ENCODE data around the gene ZNF212. TPM values are rescaled to one million over a fixed set of nuclear protein-coding genes. Genes with fewer than 3 reads are reported as not detected.

ZNF212 gene
- total RNA-seq, 1 donor from 2014 or later: 6.1 TPM

- Histone ChIP-seq H3K4me3 (ENCODE audit: low read depth, low read length) (no peak overlapping the region), H3K27me3 (ENCODE audit: control insufficient read depth, insufficient read depth, low read length) (no peaks in the 10 kb centered on the region), H3K36me3 (ENCODE audit: control insufficient read depth, insufficient read depth, low read length) (peaks cover 6% of the 10 kb centered on the region)
- TF ChIP-seq CTCF (IDR thresholded peaks at IDR 0.05; ENCODE audit: insufficient read depth, low read length, severe bottlenecking): no peak
- FAIRE-seq: no peak
- DNase-seq (ENCODE audit: low read depth): no peak
Observed at GRCh38 chr7:149291781-149292461, 52.5 kb downstream of the ZNF212 start.

GRCh38 chr7:149292462-149292823 lies 53.0 kb downstream of the ZNF212 start:
- FAIRE-seq (no peak), DNase-seq (ENCODE audit: low read depth) (no peak)
- H3K36me3 ChIP-seq (ENCODE audit: control insufficient read depth, insufficient read depth, low read length): peaks cover 6% of the 10 kb centered on the region
- no peak for TF ChIP-seq CTCF (IDR thresholded peaks at IDR 0.05; ENCODE audit: insufficient read depth, low read length, severe bottlenecking)
- no peak overlapping the region for H3K4me3 ChIP-seq (ENCODE audit: low read depth, low read length)
- H3K27me3 ChIP-seq (ENCODE audit: control insufficient read depth, insufficient read depth, low read length): no peaks in the 10 kb centered on the region

- Histone ChIP-seq H3K4me3 (ENCODE audit: low read depth, low read length) (no peak overlapping the region), H3K27me3 (ENCODE audit: control insufficient read depth, insufficient read depth, low read length) (no peaks in the 10 kb centered on the region), H3K36me3 (ENCODE audit: control insufficient read depth, insufficient read depth, low read length) (peaks cover 5% of the 10 kb centered on the region)
- no peak for FAIRE-seq
- DNase-seq (ENCODE audit: low read depth): no peak
- TF ChIP-seq CTCF (IDR thresholded peaks at IDR 0.05; ENCODE audit: insufficient read depth, low read length, severe bottlenecking): no peak
Observed at GRCh38 chr7:149293338-149293737, 53.9 kb downstream of the ZNF212 start.

GRCh38 chr7:149293946-149294633 lies 54.6 kb downstream of the ZNF212 start:
- DNase-seq (ENCODE audit: low read depth): no peak
- H3K4me3 ChIP-seq (ENCODE audit: low read depth, low read length): no peak overlapping the region
- H3K36me3 ChIP-seq (ENCODE audit: control insufficient read depth, insufficient read depth, low read length): peaks cover 5% of the 10 kb centered on the region
- no peak for FAIRE-seq
- no peak for TF ChIP-seq CTCF (IDR thresholded peaks at IDR 0.05; ENCODE audit: insufficient read depth, low read length, severe bottlenecking)
- no peaks in the 10 kb centered on the region for H3K27me3 ChIP-seq (ENCODE audit: control insufficient read depth, insufficient read depth, low read length)

GRCh38 chr7:149294634-149295480 lies 55.4 kb downstream of the ZNF212 start:
- FAIRE-seq: no peak
- H3K36me3 ChIP-seq (ENCODE audit: control insufficient read depth, insufficient read depth, low read length): peaks cover 5% of the 10 kb centered on the region
- H3K27me3 ChIP-seq (ENCODE audit: control insufficient read depth, insufficient read depth, low read length): no peaks in the 10 kb centered on the region
- TF ChIP-seq CTCF (IDR thresholded peaks at IDR 0.05; ENCODE audit: insufficient read depth, low read length, severe bottlenecking): no peak
- DNase-seq (ENCODE audit: low read depth): no peak
- H3K4me3 ChIP-seq (ENCODE audit: low read depth, low read length): no peak overlapping the region

All from bronchial epithelial cell (primary cell).